Measurements from ENCODE around the gene RPS16.

The RPS16 gene

DNA sequence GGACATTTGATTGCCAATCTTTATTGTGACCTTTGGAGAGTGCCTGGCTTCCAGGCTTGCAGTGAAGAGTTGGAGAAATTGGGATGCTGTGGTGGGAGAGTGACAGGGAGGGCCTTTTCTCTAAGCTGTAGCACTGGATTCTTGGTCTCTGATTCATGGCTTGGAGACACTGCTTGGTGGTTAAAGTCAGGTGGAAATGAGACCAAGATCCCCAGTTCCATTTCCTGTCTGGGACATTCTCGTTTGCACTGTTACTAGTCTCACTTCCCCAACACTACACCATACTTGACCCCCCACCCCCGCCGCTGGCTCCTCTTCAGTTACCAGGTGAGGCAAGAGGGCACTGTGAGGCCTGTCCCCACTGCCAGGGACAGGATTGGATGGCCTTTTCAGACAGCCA lies 12.5 kb upstream of the RPS16 start:
- DNase-seq, result no peak

GRCh38 chr19:39446365-39447084 lies 10.8 kb upstream of the RPS16 start:
- no peak for DNase-seq

DNA sequence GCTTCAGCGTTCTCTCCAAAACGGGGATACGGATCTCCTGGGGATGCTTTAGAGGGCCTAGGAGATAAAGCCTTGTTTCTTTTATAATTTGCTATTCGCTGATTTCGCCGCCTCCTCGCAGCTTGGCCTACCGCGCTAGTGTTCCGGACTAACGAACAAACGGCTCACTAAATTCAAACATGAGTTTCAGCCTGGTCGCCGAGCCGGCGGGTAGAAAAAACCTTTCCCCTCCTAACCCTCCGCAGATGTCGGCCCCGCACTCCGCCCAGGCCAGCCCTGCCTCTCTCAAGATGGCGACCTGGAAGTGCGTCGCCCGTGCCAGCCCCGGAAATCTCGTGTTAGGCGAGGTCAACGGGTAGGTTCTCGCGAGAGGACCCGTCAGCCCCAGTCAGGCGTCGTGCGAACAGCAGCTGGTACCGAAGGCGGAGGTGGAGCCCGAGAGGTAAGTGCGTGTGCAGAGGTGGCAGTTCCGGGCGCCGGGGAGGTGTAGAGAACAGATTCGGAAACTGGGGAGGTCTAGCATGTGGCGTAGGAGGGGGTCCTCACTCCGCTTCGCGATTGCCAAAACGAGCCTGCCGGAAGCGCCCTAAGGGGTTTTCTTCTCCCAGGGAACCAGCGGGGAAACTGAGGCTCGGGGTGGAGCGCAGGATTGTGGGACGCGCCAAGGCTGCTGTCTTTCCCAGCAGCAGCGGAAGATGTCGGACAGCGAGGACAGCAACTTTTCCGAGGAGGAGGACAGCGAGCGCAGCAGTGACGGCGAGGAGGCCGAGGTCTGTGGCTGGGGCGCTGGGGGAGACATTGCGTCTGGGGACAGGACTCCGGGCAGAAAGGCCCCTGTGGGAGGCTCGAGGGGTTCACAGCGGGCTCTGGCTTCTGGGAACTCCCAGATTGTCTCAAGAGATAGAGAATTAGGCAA lies 9.7 kb upstream of the RPS16 start, which contains the start of gene SUPT5H:
Gene SUPT5H, plus strand, starts transcription at position 387 of the 916 bp plus-strand sequence. Its CDS starts 309 bp downstream, at position 696.
- DNase-seq, result peak; percentile 97

DNA sequence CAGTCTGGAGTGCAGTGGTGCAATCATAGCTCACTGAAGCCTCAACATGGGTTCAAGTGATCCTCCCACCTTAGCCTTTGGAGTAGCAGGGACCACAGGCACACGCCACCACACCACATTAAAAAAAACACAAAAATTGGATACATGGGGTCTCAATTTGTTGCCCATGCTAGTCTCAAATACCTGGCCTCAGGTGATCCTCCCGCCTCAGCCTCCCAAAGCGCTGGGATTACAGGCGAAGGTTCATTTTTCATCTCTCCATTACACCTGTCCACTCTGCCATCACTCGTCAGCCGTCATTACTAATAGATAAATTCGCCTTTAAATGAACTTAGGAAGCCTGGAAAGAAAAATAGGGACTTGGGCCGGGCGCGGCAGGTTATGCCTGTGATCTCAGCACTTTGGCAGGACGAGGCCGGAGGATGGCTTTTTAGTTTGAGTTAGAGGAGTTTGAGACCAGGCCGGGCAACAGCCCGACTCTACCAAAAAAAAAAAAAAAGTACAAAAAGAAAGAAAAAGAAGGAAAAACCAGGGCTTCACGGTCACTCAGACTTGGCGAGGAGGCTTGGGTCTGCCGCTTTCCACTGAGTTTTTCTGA lies 8.9 kb upstream of the RPS16 start:
- DNase-seq, result no peak

DNA sequence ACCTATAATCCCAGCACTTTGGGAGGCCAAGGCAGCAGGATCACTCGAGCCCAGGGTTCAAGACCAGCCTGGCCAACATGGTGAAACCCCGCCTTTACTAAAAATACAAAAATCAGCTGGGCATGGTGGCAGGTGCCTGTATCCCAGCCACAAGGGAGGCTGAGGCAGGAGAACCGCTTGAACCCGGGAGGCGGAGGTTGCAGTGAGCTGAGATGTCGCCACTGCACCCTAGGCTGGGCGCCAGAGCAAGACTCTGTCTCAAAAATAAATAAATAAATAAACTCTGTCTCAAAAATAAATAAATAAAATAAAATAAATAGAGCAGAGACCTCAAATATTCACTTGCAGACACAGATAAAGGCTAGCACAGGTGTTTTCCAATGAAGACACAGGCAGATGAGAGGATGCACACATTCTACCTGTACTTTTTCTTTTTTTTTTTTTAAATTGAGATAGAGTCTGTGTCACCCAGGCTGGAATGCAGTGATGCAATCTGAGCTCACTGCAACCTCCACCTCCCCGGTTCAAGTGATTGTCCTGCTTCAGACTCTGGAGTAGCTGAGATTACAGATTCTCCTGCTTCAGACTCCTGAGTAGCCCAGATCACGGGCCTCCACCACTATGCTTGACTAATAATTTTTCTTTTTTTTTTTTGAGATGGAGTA lies 2.7 kb upstream of the RPS16 start:
- DNase-seq, result no peak

GRCh38 chr19:39436350-39436716 lies 584 bp upstream of the RPS16 start:
- DNase-seq, result no peak

DNA sequence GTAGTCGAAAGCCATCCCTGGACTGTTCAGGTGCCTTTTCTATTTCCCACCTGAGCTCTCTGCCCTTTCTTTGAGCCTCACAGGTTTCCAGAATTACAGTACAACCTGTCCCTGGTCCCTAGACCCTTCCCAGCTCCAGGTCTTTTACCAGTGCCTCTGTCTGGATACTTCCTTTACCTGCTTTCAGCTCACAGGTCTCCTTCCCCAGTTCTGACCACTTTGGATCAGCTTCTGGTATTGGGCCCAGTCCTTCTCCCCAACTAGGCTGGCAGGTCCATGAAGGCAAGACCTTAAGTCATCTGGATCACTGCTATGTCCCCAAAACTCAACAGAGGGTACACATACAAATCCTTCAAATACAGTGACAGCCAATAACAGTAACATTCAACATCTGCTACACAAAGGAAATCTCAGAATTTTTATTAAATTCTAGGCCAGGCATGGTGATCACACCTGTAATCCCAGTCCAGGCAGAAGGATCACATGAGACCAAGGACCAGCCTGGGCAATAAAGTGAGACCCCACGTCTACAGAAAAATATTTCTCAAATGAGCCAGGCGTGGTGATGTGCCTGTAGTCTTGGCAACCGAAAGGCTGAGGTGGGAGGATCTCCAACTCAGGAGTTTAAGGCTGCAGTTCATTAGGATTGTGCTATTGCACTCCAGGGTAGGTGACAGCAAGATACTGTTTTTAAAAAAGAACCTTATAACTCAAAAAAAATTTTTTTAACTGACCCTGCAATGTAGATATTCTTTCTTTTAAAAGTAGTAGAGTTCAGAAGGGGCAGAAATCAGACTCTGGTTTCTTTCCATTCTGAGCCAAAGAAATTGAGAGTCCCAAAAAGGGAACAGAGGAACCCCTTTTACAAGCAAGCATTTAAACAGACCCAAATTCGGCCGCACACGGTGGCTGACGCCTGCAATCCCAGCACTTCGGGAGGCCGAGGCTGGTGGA lies 1.3 kb downstream of the RPS16 start:
- DNase-seq, result no peak

GRCh38 chr19:39433480-39434079 lies 2.2 kb downstream of the RPS16 start:
- no peak for DNase-seq

DNA sequence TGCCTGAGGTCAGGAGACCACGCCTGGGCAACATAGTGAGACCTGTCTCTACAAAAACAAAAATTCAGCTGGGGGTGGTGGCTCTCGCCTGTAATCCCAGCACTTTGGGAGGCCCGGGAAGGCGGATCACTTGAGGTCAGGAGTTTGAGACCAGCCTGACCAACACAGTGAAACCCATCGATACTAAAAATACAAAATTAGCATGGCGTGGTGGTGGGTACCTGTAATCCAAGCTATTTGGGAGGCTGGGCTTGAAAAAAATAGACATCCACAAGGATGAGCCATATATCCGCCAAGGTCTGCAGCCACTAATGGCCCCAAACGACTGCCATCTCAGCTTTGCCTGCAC lies 3.1 kb downstream of the RPS16 start:
- DNase-seq, result no peak

DNA sequence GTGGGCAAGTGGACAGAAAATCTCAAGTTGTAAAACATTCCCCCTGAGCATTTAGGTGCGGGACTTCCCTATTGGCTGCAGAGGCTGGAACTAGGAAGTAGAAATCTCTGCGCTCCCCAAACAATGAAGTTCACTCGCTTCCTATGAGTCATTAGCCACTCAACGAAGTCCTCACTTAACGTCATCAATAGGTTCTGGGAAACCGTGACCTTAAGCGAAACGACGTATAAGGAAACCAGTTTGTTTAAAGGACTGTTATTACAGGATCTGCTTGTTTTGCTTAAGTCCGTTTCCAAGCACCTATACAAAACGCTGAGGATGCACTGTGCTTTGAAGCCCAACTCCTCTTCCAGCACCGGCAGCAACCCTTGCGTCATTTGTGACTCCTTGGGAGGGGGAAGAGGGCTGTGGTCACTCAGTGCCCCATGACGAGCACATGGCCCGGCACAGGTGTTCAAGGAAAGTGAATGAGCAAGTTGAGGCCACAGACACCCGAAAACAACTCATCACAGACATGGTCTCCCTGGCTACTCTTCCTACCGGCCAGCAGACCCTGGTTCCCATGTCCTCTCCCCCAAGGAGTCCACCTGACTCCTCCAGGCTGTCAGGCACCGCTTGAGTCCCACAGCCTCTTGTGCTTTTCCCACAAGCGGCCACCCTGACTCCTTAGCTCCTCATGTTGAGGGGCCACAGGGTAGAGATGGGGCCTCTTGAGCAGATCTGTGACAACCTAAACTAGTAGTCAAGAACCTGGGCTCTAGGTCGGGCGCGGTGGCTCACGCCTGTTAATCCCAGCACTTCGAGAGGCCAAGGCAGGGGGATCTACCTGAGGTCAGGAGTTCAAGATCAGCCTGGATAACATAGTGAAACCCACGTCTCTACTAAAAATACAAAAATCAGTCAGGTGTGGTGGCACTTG lies 4.8 kb downstream of the RPS16 start:
- DNase-seq, result no peak

GRCh38 chr19:39428283-39429112 lies 7.3 kb downstream of the RPS16 start:
- DNase-seq, result peak; percentile 92

DNA sequence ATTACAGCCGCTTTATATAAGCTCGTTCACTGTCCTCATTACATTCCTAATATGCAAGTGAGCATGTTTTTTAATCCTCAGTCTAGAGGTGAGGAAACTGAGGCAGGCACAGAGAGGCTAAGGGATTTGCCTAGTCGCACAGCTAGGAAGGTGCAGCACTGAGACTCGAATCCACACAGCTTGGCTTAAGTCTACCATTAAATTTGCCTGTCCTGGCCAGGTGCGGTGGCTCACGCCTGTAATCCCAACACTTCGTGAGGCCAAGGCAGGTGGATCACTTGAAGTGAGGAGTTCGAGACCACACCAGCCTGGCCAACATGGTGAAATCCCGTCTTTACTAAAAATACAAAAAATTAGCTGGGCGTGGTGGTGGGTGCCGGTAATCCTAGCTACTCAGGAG lies 8.0 kb downstream of the RPS16 start:
- DNase-seq, result no peak

- DNase-seq, result no peak
Measured at GRCh38 chr19:39426170-39426569, 9.6 kb downstream of the RPS16 start.

GRCh38 chr19:39425744-39426143 lies 10.0 kb downstream of the RPS16 start:
- no peak for DNase-seq

- no peak for DNase-seq
Measured at GRCh38 chr19:39424934-39425333, 10.8 kb downstream of the RPS16 start.

- DNase-seq, result no peak
Measured at GRCh38 chr19:39423258-39424086, 12.3 kb downstream of the RPS16 start.

- DNase-seq, result no peak
Measured at GRCh38 chr19:39422020-39422419, 13.7 kb downstream of the RPS16 start.

GRCh38 chr19:39420769-39421168 lies 15.0 kb downstream of the RPS16 start:
- no peak for DNase-seq

DNA sequence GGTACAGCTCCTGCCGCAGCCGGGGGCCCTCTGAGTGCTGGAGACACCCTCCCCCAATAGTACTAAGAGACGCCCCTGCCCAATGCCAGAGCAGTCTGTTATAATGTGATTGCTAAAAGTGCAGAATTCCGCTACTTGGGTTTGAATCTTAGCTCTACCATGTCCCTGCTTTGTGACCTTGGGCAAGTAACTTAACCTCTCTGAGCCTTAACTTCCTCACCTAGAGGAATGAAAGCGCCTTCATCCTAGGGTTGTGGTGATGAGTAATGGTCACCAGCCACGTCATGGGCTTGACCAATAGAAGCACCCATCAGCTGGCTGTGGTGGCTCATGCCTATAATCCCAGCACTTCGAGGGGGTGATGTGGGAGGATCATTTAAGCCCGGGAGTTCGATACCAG lies 16.7 kb downstream of the RPS16 start:
- no peak for DNase-seq
